ENCODE measurements around the gene FKBP3. TPM values are rescaled to one million over a fixed set of nuclear protein-coding genes. Genes with fewer than 3 reads are reported as not detected.

Gene FKBP3
- total RNA-seq, 1 donor from 2014 or later = 33.0 TPM

- ATAC-seq = no peak
- no peak for DNase-seq
- Histone ChIP-seq H3K27me3 (no peaks in the 10 kb centered on the region), H3K27ac (no peak overlapping the region), H3K36me3 (peaks cover 94% of the 10 kb centered on the region), H3K4me1 (no peaks in the 10 kb centered on the region), H3K4me3 (no peak overlapping the region), H3K9me3 (no peaks in the 10 kb centered on the region)
- TF ChIP-seq CTCF (IDR thresholded peaks at IDR 0.05) = no peak
- intact Hi-C loops (cut with DNase I) = no loop called here
Observed at GRCh38 chr14:45112896-45113781, 21.1 kb downstream of the FKBP3 start.

- Histone ChIP-seq H3K27ac (no peak overlapping the region), H3K36me3 (peaks cover 81% of the 10 kb centered on the region), H3K4me3 (no peak overlapping the region), H3K27me3 (no peaks in the 10 kb centered on the region), H3K4me1 (no peaks in the 10 kb centered on the region), H3K9me3 (no peaks in the 10 kb centered on the region)
- no peak for ATAC-seq
- no peak for DNase-seq
- TF ChIP-seq CTCF (IDR thresholded peaks at IDR 0.05) = no peak
- intact Hi-C loops (cut with DNase I) = no loop called here
Observed at GRCh38 chr14:45104561-45104960, 29.7 kb downstream of the FKBP3 start.

GRCh38 chr14:45103806-45104205 lies 30.5 kb downstream of the FKBP3 start:
- H3K9me3 ChIP-seq = no peaks in the 10 kb centered on the region
- H3K36me3 ChIP-seq = peaks cover 83% of the 10 kb centered on the region
- ATAC-seq = no peak
- H3K4me3 ChIP-seq = no peak overlapping the region
- intact Hi-C loops (cut with DNase I) = no loop called here
- no peaks in the 10 kb centered on the region for H3K4me1 ChIP-seq
- TF ChIP-seq CTCF (IDR thresholded peaks at IDR 0.05) = no peak
- no peaks in the 10 kb centered on the region for H3K27me3 ChIP-seq
- no peak overlapping the region for H3K27ac ChIP-seq
- DNase-seq = no peak

GRCh38 chr14:45096218-45096617 lies 38.1 kb downstream of the FKBP3 start:
- Histone ChIP-seq H3K9me3 (no peaks in the 10 kb centered on the region), H3K27me3 (no peaks in the 10 kb centered on the region), H3K27ac (no peak overlapping the region), H3K4me3 (no peak overlapping the region), H3K4me1 (no peaks in the 10 kb centered on the region), H3K36me3 (peaks cover 65% of the 10 kb centered on the region)
- intact Hi-C loops (cut with DNase I) = no loop called here
- no peak for TF ChIP-seq CTCF (IDR thresholded peaks at IDR 0.05)
- DNase-seq (no peak), ATAC-seq (no peak)

- intact Hi-C loops (cut with DNase I) = no loop called here
- ATAC-seq = no peak
- H3K36me3 ChIP-seq = peaks cover 55% of the 10 kb centered on the region
Observed at GRCh38 chr14:45095143-45095542, 39.1 kb downstream of the FKBP3 start.

More at GRCh38 chr14:45095143-45095542, 39.1 kb downstream of the FKBP3 start:
- no peak overlapping the region for H3K27ac ChIP-seq
- no peak for TF ChIP-seq CTCF (IDR thresholded peaks at IDR 0.05)
- DNase-seq = no peak
- H3K4me3 ChIP-seq = no peak overlapping the region
- no peaks in the 10 kb centered on the region for H3K27me3 ChIP-seq
- no peaks in the 10 kb centered on the region for H3K4me1 ChIP-seq
- no peaks in the 10 kb centered on the region for H3K9me3 ChIP-seq

Measured in upper lobe of right lung (tissue), 1 donor.